GM19468 (cell line): ENCODE measurements around the gene SAP30BP.

Source experiments
- ATAC-seq: cut with Tn5 transposase; IDR thresholded peaks from one replicate; pipeline ENCODE4 v1.9.1; 2021; ENCODE audit warnings: mild to moderate bottlenecking, moderate library complexity, moderate number of reproducible peaks; ENCODE audit not compliant: unreplicated experiment; ENCODE audit errors: extremely low read depth

Gene SAP30BP

GRCh38 chr17:75681289-75681688 lies 14.2 kb downstream of the SAP30BP start:
- no peak for ATAC-seq

- no peak for ATAC-seq
Measured at GRCh38 chr17:75683583-75683982, 16.4 kb downstream of the SAP30BP start.

- no peak for ATAC-seq
Measured at GRCh38 chr17:75684249-75684648, 17.1 kb downstream of the SAP30BP start.

- ATAC-seq: no peak
Measured at GRCh38 chr17:75684924-75685323, 17.8 kb downstream of the SAP30BP start.

- ATAC-seq: no peak
Measured at GRCh38 chr17:75685499-75685898, 18.4 kb downstream of the SAP30BP start.

- ATAC-seq: no peak
Measured at GRCh38 chr17:75688209-75688825, 21.2 kb downstream of the SAP30BP start.

GRCh38 chr17:75689441-75689873 lies 22.3 kb downstream of the SAP30BP start:
- ATAC-seq: no peak

GRCh38 chr17:75691371-75691791 lies 24.2 kb downstream of the SAP30BP start:
- no peak for ATAC-seq

- no peak for ATAC-seq
Measured at GRCh38 chr17:75691801-75692626, 24.9 kb downstream of the SAP30BP start.

GRCh38 chr17:75692976-75693375 lies 25.8 kb downstream of the SAP30BP start:
- ATAC-seq: no peak

GRCh38 chr17:75693500-75694481 lies 26.7 kb downstream of the SAP30BP start:
- ATAC-seq: no peak

GRCh38 chr17:75694536-75694935 lies 27.4 kb downstream of the SAP30BP start:
- no peak for ATAC-seq

- no peak for ATAC-seq
Measured at GRCh38 chr17:75695141-75695829, 28.1 kb downstream of the SAP30BP start.

GRCh38 chr17:75695830-75696271 lies 28.7 kb downstream of the SAP30BP start:
- no peak for ATAC-seq

- no peak for ATAC-seq
Measured at GRCh38 chr17:75697651-75698291, 30.6 kb downstream of the SAP30BP start.

- no peak for ATAC-seq
Measured at GRCh38 chr17:75698659-75699058, 31.5 kb downstream of the SAP30BP start.

- ATAC-seq: no peak
Measured at GRCh38 chr17:75701288-75701687, 34.1 kb downstream of the SAP30BP start.

GRCh38 chr17:75703191-75703590 lies 36.1 kb downstream of the SAP30BP start:
- no peak for ATAC-seq

GRCh38 chr17:75703591-75703990 lies 36.5 kb downstream of the SAP30BP start:
- no peak for ATAC-seq
